PC-9 (cell line): ENCODE results near the gene KIAA0232. TPM values are rescaled to one million over a fixed set of nuclear protein-coding genes. Genes with fewer than 3 reads are reported as not detected.

Experiments
- BruUV-seq: library from RNA; stranded (reverse); fragments of 400-500 nt; replicated peaks from 2 replicates; lab custom pipeline; 2021; lab: Mats Ljungman, UMichigan
- CTCF ChIA-PET: fragments of 300-600 bp; sonication (Branson Sonifier 250); formaldehyde crosslinking; loops from one replicate; lab custom pipeline; 2022; ENCODE audit warnings: antibody characterized with exemption; lab: Charles Lee
- POLR2A ChIA-PET: fragments of 300-600 bp; sonication (Branson Sonifier 250); formaldehyde crosslinking; loops from one replicate; lab custom pipeline; 2022; ENCODE audit warnings: antibody characterized with exemption; ENCODE audit not compliant: unreplicated experiment; lab: Charles Lee
- DNase-seq, 2 experiments: peaks; one replicate each; pipeline versions ENCODE4 v3.0.0 to v3.0.0-alpha.2; 2015 to 2022; ENCODE audit warnings: mixed read lengths in 1 of 2
- H2AFZ ChIP-seq: fragments of 200-600 bp; sonication (generic); 2 replicates; pipeline ENCODE4 v1.8.1; 2017; ENCODE audit warnings: antibody characterized with exemption
- H3F3A ChIP-seq: fragments of 200-600 bp; sonication (generic); 2 replicates; pipeline ENCODE4 v1.8.1; 2017; ENCODE audit warnings: antibody characterized with exemption, mild to moderate bottlenecking, low read depth; ENCODE audit not compliant: insufficient read depth
- H3K27ac ChIP-seq: fragments of 200-600 bp; sonication (generic); 2 replicates; pipeline ENCODE4 v1.6.1; 2016; ENCODE audit warnings: mixed run types
- H3K27me3 ChIP-seq: fragments of 200-600 bp; sonication (generic); 2 replicates; pipeline ENCODE4 v1.6.1; 2016; ENCODE audit warnings: low read depth, mixed run types; ENCODE audit not compliant: insufficient read depth
- H3K36me3 ChIP-seq: fragments of 200-600 bp; sonication (generic); 2 replicates; pipeline ENCODE4 v1.6.1; 2016; ENCODE audit warnings: low read depth, mixed run types
- H3K4me1 ChIP-seq: fragments of 200-600 bp; sonication (generic); replicated peaks from 2 replicates; pipeline ENCODE4 v1.6.1; 2016; ENCODE audit warnings: mixed run types; ENCODE audit not compliant: insufficient read depth
- H3K4me2 ChIP-seq: fragments of 200-600 bp; sonication (generic); 2 replicates; pipeline ENCODE4 v1.6.1; 2017; ENCODE audit warnings: mixed run types
- H3K4me3 ChIP-seq: fragments of 200-600 bp; sonication (generic); 2 replicates; pipeline ENCODE4 v1.6.1; 2016; ENCODE audit warnings: mixed run types
- H3K79me2 ChIP-seq: fragments of 200-600 bp; sonication (generic); 2 replicates; pipeline ENCODE4 v1.6.1; 2017; ENCODE audit warnings: low read depth, mixed run types
- H3K9me2 ChIP-seq: fragments of 200-600 bp; sonication (generic); 2 replicates; pipeline ENCODE4 v1.8.1; 2017; ENCODE audit warnings: mild to moderate bottlenecking; ENCODE audit not compliant: insufficient read depth
- H3K9me3 ChIP-seq: fragments of 200-600 bp; sonication (generic); 2 replicates; pipeline ENCODE4 v1.8.1; 2016; ENCODE audit warnings: low read depth; ENCODE audit not compliant: insufficient read depth
- H4K20me1 ChIP-seq: fragments of 200-600 bp; sonication (generic); 2 replicates; pipeline ENCODE4 v1.8.1; 2017; ENCODE audit not compliant: insufficient read depth
- CTCF ChIP-seq: fragments of 200-600 bp; sonication (generic); conservative IDR thresholded peaks from 2 replicates; pipeline ENCODE4 v1.6.1; 2017; ENCODE audit warnings: mixed run types, antibody characterized with exemption, mild to moderate bottlenecking, moderate library complexity
- EZH2 ChIP-seq: fragments of 200-600 bp; sonication (generic); IDR thresholded peaks from 2 replicates; pipeline ENCODE4 v1.8.0; 2017; ENCODE audit warnings: antibody characterized with exemption, low read depth
- intact Hi-C: fragments of 100-400 bp; cut with micrococcal nuclease; formaldehyde crosslinking; loops from one replicate; pipeline ENCODE4 v1.10.0; 2022; ENCODE audit not compliant: unreplicated experiment
- total RNA-seq: library from RNA; stranded (reverse); gene quantifications from 2 replicates; pipeline ENCODE4 v1.2.3, GENCODE V29; 2021

Gene KIAA0232
- total RNA-seq, 1 experiment from 2014 or later, result 24.7 TPM

GRCh38 chr4:6773616-6774540 lies 8.6 kb upstream of the KIAA0232 start:
- Histone ChIP-seq H2AFZ (no peak overlapping the region), H3K27me3 (no peaks in the 10 kb centered on the region), H3K27ac (peak overlapping the region; percentile 81), H3K9me2 (no peaks in the 10 kb centered on the region), H3F3A (peaks cover 32% of the 10 kb centered on the region), H3K4me3 (peak overlapping the region; percentile 1; the same call in 1 of the 2 replicates), H3K9me3 (no peaks in the 10 kb centered on the region), H3K36me3 (no peaks in the 10 kb centered on the region), H3K4me1 (peaks cover 59% of the 10 kb centered on the region), H3K4me2 (peak overlapping the region; percentile 58), H3K79me2 (no peaks in the 10 kb centered on the region), H4K20me1 (no peaks in the 10 kb centered on the region)
- POLR2A ChIA-PET, result interaction anchor here (0.9 kb wide), 1 partner anchor 21 kb away, joined by 8 read pairs; no protein-coding TSS in a partner anchor
- TF ChIP-seq EZH2, result no peak
- TF ChIP-seq CTCF, result no peak
- no TSS peak for BruUV-seq
- CTCF ChIA-PET, result no interaction called here
- intact Hi-C loops, result loop anchor here (1.0 to 2.0 kb wide), 3 partner anchors 23 to 53 kb away; no protein-coding TSS in a partner anchor
- DNase-seq, result no peak

DNA sequence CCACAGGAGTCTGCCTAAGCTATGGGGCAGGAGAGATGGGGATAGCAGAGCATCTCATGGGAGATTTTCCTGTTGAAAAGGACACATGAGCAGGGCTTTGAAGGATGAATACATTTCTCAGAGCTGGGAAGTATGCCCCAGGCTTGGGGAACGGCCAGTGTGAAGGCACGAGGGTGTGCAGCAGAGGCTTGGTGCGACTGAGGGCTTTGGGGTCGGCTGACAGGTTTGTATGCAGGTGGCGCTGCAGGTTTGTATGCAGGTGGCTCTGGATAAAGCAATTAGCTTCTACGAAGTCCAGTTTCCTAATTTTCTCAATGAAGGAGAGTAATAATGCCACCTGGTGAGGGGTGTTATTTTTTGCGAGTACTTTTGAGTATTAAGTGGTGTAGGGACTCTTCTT lies 6.8 kb upstream of the KIAA0232 start:
- intact Hi-C loops, result no loop called here
- CTCF ChIA-PET, result no interaction called here
- H2AFZ ChIP-seq, result no peak overlapping the region
- peaks cover 59% of the 10 kb centered on the region for H3K4me1 ChIP-seq
- POLR2A ChIA-PET, result no interaction called here
- H3K36me3 ChIP-seq, result no peaks in the 10 kb centered on the region
- H3K4me2 ChIP-seq, result no peak overlapping the region
- H3K27me3 ChIP-seq, result no peaks in the 10 kb centered on the region
- H3K9me3 ChIP-seq, result no peaks in the 10 kb centered on the region
- no peak overlapping the region for H3K4me3 ChIP-seq
- no peak for TF ChIP-seq EZH2
- TF ChIP-seq CTCF, result no peak
- no TSS peak for BruUV-seq
- H3K9me2 ChIP-seq, result no peaks in the 10 kb centered on the region
- no peaks in the 10 kb centered on the region for H4K20me1 ChIP-seq
- peaks cover 40% of the 10 kb centered on the region for H3F3A ChIP-seq
- H3K79me2 ChIP-seq, result no peaks in the 10 kb centered on the region
- no peak for DNase-seq
- H3K27ac ChIP-seq, result no peak overlapping the region

DNA sequence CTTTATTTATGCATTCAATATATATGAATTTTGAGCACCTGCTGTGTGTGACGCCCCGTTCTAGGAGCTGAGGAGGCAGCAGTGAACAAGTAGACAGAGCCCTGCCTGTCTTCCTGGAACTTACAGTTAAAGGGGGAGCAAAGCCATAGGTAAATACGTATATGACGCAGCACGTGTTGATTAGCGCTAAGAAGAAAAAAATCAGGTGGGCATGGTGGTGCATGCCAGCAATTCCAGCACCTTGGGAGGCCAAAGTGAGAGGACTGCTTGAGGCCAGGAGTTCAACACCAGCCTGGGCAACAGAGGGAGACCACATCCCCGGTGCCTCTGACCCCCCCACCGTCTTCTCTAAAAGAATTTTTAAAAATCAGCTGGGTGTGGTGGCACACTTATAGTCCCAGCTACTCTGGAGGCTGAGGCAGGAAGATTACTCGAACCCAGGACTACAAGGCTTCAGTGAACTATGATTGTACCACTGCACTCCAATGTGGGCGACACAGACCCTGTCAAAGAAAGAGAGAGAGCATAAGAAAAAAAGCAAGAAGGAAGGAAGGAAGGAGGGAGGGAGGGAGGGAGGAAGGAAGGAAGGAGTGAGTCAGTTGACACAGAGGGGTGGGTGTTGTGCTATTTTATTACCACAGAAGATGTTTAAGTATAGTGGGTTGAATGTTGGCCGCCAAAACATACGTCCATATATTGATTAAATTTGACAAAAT lies 5.4 kb upstream of the KIAA0232 start:
- Histone ChIP-seq H3K79me2 (no peaks in the 10 kb centered on the region), H3K4me1 (peaks cover 57% of the 10 kb centered on the region), H3K4me3 (no peak overlapping the region), H4K20me1 (no peaks in the 10 kb centered on the region), H3K27ac (no peak overlapping the region), H3K9me3 (no peaks in the 10 kb centered on the region), H2AFZ (no peak overlapping the region), H3F3A (peaks cover 43% of the 10 kb centered on the region), H3K36me3 (no peaks in the 10 kb centered on the region), H3K4me2 (no peak overlapping the region), H3K9me2 (no peaks in the 10 kb centered on the region), H3K27me3 (no peaks in the 10 kb centered on the region)
- no TSS peak for BruUV-seq
- POLR2A ChIA-PET, result no interaction called here
- DNase-seq, result no peak
- intact Hi-C loops, result no loop called here
- CTCF ChIA-PET, result no interaction called here
- TF ChIP-seq CTCF, result no peak
